GM20431 (cell line): Measurements from ENCODE around the gene TMBIM6.
"Not testable (repeated sequence)": the region's sequence is repeated elsewhere in the genome, so short reads cannot be mapped to it uniquely, and the experiment has no call there.

Source experiments
- in situ Hi-C: fragments of 300-500 bp; cut with MseI, MboI; formaldehyde crosslinking; loops from one replicate; pipeline ENCODE4 v1.15.0; 2020; ENCODE audit warnings: low sequenced_read_pairs; ENCODE audit not compliant: unreplicated experiment

TMBIM6 gene

DNA sequence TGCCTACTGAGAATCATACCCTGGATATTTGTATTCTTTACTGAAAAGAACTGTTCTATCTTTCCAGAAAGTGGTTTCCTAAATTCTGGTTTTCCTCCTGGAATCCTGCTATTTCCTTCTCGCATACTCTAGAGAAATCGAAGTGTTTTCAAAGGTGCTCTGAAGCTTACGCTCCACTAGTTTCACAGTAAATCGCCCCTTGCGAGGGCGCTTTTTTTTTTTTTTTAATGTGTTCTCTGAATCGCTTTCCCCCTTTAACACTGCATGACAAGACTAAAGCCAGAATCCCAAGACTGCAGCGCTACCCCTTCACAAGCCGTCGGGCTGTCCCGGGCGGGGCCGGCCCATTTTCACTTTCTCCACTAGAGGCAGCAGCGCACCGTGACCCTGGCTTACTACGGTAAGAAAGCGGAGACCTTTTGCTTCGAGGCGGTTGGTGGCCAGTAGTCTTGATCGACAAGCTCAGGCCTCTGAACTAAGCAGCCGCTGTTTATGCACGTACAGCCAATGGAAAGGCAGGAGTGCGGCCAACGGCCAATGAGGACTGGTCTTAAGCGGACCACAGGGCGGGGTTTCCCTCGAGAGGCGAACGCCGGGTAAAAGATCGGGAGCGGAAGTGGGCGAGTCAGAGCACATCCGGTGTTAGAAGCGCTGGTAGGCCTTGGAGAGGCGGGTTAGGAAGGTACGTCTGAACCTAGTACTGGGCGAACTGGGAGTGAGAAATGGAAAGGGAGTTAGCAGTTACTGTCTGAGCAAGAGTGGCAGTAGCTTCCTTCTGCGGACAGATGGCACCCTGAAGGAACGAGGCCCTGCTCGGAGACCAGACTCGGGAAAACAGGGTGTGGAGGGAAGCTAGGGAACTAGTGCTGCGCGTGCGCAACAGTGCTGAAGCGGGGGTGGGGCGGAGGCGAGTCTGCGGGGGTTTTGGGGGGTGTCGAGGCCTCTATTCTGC lies at the start of gene TMBIM6:
Gene TMBIM6 (plus strand): TSS at position 628 of the 952 bp plus-strand sequence. CDS start 10,937 bp downstream, outside the sequence.
- in situ Hi-C loops, result no loop called here

DNA sequence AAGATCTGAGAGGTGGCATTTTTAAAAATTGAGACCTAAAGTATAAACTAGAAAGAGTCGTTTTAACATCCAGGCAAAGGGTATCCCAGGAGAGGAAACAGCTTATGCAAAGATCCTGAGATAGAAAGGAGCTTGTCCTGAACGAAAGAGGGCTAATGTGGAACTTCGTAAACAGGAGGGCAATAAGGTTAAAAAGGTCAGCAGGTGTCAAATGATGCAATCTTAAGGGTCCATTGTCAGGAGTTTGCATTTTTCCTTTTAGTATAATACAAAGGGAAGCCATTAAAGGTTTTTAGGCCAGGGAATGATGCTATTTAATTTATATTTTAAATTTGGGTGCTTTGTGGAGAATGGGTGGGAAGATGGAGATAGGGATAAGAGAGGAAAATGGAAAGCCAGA lies 48.5 kb upstream of the TMBIM6 start:
- in situ Hi-C loops, result no loop called here

DNA sequence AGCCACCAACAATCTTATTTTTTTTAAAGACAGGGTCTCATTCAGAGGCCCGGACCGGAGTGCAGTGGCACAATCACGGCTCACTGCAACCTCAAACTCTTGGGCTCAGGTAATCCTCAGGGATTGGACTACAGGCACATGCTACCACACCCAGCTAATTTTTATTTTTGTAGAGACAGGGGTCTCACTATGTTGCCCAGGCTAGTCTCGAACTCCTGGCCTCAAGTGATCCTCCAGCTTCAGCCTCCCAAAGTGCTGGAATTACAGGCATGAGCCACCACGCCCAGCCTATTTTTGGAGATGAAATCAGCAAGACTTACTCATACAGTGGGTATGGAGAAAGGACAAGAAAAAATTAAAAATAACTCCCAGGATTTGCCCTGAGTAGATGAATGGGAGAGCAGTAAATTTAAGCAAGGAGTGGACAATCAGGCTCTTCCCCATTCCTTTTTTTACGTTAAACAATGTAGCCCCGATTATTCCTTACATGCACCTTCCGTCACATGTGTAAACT lies 47.4 kb upstream of the TMBIM6 start:
- in situ Hi-C loops, result no loop called here

DNA sequence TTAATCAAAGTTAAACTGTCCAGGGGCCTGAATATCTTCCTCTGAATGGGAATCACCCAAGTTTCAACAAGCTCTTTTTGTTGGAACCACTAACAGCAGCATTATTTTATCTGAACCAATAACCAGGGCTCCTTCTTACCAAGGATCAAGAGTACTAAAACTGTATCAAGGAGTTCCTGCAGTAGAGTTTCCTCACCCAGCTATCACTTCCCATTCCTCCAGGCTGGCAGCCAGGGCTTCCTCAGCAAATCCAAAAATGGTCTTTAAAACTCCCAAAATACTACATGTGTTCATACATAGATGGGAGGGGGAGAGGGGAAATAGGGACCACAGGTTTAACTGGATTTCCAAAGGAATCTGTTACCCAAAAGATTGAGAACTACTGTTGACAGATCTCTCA lies 44.6 kb upstream of the TMBIM6 start:
- in situ Hi-C loops, result no loop called here

DNA sequence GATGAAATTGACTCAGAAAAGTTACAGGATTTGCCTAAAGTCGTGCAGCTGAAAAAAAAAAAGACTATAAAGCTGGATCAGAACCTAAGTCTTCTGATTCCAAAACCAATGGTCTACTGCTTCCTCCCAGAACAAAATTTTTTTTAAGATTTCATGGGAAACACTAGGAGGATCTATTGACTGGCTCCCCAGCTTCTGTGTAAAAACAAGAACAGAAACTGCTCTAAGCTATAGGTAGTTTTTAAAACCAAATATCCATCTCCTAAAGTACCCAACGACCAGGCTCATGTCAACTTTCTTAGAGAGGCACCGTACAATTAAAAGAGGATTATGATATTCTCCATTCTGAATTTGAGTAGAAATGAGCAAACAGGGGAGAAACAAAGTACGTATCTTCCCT lies 43.5 kb upstream of the TMBIM6 start:
- in situ Hi-C loops, result no loop called here

DNA sequence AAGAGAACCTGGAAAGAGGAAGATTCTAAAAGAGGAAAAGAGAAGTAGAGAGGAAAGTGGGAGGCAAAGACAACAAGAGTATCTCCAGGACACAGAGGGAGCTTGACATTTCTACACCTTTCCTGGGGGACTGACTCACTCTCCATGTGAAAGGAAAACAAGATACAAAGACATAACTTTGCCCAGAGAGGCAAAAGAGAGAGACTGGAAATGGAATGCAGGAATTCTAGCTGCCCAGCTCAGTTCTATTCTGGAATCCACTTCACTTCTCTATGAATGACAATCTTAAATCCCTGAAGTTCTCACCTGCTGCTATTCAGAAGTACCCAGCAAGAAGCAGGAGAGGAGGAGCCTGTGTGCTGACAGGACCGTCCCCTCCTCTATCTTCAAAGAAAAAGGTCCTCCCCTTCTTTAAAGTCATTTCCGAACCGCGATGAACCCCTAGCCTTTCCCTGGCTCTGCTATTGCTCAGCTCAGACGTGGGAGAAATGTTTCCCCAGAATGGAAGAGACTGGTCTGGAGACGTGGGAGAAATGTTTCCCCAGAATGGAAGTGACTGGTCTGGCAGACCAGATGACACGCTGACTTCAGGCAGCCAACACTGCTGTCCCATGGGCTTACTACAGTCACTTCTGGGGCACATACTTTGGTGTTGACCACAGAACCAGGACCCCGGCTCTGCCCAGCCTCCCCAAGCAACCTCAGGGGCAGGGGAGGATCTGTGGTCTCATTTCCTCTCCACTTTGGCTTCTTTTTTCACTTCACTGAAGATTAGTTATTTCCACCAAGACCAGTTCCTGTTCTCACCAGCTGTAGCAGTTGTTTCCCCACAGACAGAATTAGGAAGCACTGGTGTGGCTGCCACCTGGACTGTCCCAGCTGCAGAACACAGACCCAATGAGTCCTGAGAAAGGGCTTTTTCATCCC lies 42.5 kb upstream of the TMBIM6 start:
- in situ Hi-C loops, result no loop called here

DNA sequence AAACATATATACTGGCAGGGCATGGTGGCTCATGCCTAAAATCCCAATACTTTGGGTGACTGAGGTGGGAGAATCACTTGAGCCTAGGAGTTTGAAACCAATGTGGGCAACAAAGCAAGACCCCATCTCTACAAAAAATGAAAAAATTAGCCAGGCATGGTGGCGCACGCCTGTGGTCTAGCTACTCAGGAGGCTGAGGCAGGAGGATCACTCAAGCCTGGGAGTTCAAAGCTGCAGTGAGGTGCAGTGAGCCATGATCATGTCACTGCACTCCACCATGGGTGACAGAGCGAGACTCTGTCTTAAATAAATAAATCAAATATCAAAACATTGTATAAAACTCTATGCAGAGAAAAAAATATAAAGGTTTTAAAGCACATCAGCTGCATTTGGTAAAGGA lies 39.3 kb upstream of the TMBIM6 start:
- in situ Hi-C loops, result no loop called here

- in situ Hi-C loops, result no loop called here
Observed at GRCh38 chr12:49702676-49703215, 38.6 kb upstream of the TMBIM6 start.

- in situ Hi-C loops, result no loop called here
Observed at GRCh38 chr12:49703647-49704137, 37.7 kb upstream of the TMBIM6 start.

GRCh38 chr12:49705479-49706134 lies 35.8 kb upstream of the TMBIM6 start:
- in situ Hi-C loops, result no loop called here

DNA sequence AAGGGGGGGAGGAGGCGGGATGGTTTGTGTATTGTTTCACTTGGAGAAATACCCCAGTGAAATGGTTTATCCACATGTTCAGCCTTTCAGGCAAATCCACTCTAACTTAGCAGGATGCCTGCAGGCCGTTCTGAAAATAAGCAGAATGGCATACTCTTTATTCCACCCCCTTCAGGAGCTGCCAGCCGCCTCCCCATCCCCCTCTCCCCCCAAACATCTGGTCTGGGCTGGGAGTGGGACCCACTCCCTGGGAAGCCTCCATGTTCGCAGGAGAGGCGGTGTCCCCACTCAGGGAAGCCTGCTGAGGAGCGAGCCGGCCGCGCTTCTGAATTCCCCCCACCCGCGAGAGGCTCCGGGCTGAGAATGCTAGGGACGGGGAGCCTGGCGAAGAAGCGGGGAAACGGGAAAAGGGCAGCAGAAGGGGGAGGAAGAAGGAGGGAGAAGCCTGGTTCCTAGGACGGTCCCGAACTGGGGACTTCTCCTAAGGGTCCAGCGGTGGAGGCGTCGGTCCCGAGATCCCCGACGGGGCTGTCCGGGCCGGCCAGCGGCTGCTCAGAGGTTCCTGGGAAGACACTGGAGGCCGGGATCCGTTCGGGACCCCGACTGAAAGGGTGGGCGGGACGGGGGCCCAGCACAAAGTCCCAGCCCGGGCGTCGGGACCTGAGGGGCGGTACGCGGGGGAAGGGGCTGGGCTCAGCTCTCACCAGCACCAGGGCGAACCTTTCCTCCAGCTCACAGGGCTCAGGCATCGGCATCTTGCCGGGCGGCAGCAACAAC lies 34.8 kb upstream of the TMBIM6 start:
- in situ Hi-C loops, result no loop called here

DNA sequence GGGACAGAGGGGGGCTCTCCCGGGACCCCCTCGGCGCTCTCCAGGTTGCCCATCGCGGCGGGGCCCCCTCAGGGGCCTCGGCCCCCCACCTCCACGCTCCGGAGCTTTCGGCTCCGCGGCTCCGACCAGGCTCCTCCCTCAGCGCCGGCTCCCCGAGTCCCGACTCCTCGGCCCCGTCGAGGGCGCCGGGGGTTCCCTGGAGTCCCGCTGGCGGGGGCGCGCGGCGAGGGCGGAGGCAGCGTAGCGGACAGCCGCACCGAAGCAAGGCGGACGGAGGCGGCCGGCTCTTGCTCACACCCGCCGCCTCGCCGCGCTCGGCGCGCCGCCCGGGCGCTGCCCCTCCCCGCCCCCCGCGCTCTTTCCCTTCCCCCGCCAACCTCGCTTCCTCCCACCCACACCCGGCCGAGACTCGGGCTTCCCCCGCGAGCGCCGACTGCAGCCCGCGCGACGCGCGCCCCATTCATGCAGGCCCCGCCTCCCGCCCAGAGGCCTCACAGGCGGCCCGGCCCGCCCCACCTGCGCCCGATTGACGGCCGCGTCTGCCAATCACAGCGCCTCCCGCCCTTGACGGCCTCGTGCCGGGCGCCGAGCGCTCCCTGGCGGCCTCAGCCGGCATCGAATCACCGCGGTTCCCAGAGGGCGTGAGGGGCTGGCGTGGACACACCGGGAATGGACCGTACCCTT lies 34.1 kb upstream of the TMBIM6 start, which contains the start of gene FMNL3:
Gene FMNL3 (minus strand): TSS at position 278 of the 684 bp plus-strand sequence. CDS start 225 bp downstream, at position 53.
- in situ Hi-C loops, result no loop called here

GRCh38 chr12:49707812-49708147 lies 33.6 kb upstream of the TMBIM6 start:
- in situ Hi-C loops, result no loop called here

DNA sequence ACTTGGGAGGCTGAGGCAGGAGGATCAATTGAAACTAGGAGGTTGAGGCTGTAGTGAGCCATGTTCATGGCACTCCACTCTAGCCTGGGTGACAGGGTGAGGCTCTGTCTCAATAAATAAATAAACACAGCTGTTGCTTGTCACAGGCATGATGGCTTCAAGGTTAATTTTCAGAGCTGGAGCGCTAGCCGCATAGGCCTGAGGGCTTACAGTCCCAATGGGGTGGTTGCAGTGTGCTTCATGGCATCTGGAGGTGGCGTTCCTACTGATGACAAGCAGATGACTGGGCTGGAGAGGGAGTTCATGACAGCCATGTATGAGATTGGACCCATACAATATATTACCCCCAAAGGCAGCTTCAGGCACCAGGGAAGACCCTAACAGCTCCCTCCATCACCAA lies 32.5 kb upstream of the TMBIM6 start:
- in situ Hi-C loops, result no loop called here

DNA sequence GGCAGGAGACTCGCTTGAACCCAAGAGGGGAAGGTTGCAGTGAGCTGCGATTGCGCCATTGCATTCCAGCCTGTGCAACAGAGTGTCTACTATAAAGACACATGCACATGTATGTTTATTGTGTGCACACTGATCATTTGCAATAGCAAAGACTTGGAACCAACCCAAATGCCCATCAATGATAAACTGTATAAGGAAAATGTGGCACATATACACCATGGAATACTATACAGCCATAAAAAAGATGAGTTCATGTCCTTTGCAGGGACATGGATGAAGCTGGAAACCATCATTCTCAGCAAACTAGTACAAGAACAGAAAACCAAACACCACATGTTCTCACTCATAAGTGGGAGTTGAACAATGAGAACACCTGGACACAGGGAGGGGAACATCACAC lies 27.4 kb upstream of the TMBIM6 start:
- in situ Hi-C loops, result loop anchor here (5.0 kb wide), 1 partner anchor 72 kb away; no protein-coding TSS in a partner anchor

DNA sequence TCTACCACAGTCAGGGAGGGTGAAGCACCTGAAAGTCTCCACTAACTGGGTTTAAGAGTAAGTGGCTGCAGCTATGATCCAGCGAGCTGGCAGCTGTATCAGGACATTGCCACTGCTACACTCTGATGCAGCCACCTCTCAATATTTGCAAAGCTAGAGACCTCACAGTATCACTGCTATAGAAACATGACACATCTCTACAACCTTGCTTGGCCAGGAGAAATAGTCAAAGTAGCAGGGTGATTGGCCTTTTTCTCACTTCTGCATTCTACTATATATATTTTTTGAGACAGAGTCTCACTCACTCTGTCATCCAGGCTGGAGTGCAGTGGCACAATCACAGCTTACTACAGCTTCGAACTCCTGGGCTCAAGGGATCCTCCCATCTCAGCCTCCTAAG lies 24.8 kb upstream of the TMBIM6 start:
- in situ Hi-C loops, result no loop called here

DNA sequence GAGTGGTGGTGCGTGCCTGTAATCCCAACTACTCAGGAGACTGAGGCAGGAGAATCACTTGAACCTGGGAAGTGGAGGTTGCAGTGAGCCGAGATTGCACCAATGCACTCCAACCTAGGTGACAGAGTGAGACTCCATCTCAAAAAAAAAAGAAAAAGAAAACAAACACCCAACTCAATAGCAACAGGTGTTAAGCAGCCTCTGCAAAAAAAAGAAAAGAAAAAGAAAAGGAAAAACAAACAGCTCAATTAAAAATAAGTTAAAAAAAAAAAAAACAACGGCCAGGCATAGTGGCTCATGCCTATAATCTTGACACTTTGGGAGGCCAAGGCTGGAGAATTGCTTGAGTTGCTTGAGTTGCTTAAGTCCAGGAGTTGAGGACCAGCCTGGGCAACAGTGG lies 23.6 kb upstream of the TMBIM6 start:
- in situ Hi-C loops, result not testable (repeated sequence)

GRCh38 chr12:49720214-49720613 lies 21.1 kb upstream of the TMBIM6 start:
- in situ Hi-C loops, result no loop called here
